K562 (cell line): ENCODE data around the gene ANKLE1. TPM values are rescaled to one million over a fixed set of nuclear protein-coding genes. Genes with fewer than 3 reads are reported as not detected.

Source experiments
- ARID1B ChIP-seq: fragments of 450-650 bp; IDR thresholded peaks from 2 replicates; pipeline ENCODE4 v1.6.1; 2016; ENCODE audit warnings: antibody characterized with exemption, mild to moderate bottlenecking, inconsistent platforms
- BCOR ChIP-seq: fragments of 450-650 bp; IDR thresholded peaks from 2 replicates; pipeline ENCODE4 v1.6.1; 2016
- BMI1 ChIP-seq: fragments of 150-350 bp; IDR thresholded peaks from 2 replicates; pipeline ENCODE4 v1.6.1; 2014; ENCODE audit warnings: low read length
- DIDO1 ChIP-seq: fragments of 450-650 bp; IDR thresholded peaks from 2 replicates; pipeline ENCODE4 v1.6.1; 2016; ENCODE audit warnings: low read depth, missing biosample characterization, missing genetic modification characterization
- GTF2A2 ChIP-seq: IDR thresholded peaks from 2 replicates; pipeline ENCODE4 v1.6.1; 2016; ENCODE audit warnings: mild to moderate bottlenecking, missing genetic modification characterization, missing compliant biosample characterization
- KLF1 ChIP-seq: fragments of 450-650 bp; IDR thresholded peaks from 2 replicates; pipeline ENCODE4 v1.6.1; 2016; ENCODE audit warnings: missing genetic modification characterization, missing compliant biosample characterization
- MEF2A ChIP-seq: IDR thresholded peaks from 2 replicates; pipeline ENCODE4 v1.6.1; 2011; ENCODE audit warnings: low read depth, mild to moderate bottlenecking, low read length, moderate library complexity; ENCODE audit not compliant: control insufficient read depth
- PHF21A ChIP-seq: fragments of 450-650 bp; IDR thresholded peaks from 2 replicates; pipeline ENCODE4 v1.6.1; 2017; ENCODE audit warnings: low read depth, borderline replicate concordance
- PRPF4 ChIP-seq: fragments of 200-400 bp; formaldehyde crosslinking; IDR thresholded peaks from one replicate; pipeline ENCODE4 v1.6.1; 2017; ENCODE audit warnings: low read length, low read depth, mild to moderate bottlenecking; ENCODE audit not compliant: insufficient read depth, poor library complexity, severe bottlenecking
- RHOXF2B ChIP-seq: fragments of 250-450 bp; sonication (Bioruptor Pico); conservative IDR thresholded peaks from 2 replicates; pipeline ENCODE4 v1.5.1; 2021
- ZNF134 ChIP-seq: fragments of 250-450 bp; sonication (Bioruptor Pico); conservative IDR thresholded peaks from 2 replicates; pipeline ENCODE4 v1.4.0; 2020
- ZNF239 ChIP-seq: fragments of 250-450 bp; sonication (Bioruptor Pico); IDR thresholded peaks from 2 replicates; pipeline ENCODE4 v1.4.0; 2020; ENCODE audit warnings: mild to moderate bottlenecking
- ZNF24 ChIP-seq: fragments of 450-650 bp; IDR thresholded peaks from 2 replicates; pipeline ENCODE4 v1.6.1; 2016
- ZNF507 ChIP-seq: conservative IDR thresholded peaks from 2 replicates; pipeline ENCODE4 v1.6.1; 2017; ENCODE audit warnings: missing genetic modification characterization, missing compliant biosample characterization
- polyA plus RNA-seq, 8 experiments: library from polyadenylated mRNA; depleted of rRNA in 4 of 8; stranded (reverse) in 5 of 8; unstranded in 3 of 8; fragments of >200 nt; fragmentation: Nextera tagmentation in 2 of 8; fragmentation: Illumina TruSeq in 1 of 8; extraction: Ambion mirVana in 2 of 8; extraction: Trizol in 1 of 8; gene quantifications; 2 replicates each; pipeline versions ENCODE4 v1.2.1 to v1.2.3, GENCODE V29; 2011 to 2014; ENCODE audit warnings: inconsistent platforms in 1 of 8, missing spikeins in 1 of 8
- total RNA-seq, 7 experiments: library from RNA; depleted of rRNA in 6 of 7; stranded (reverse); fragments of >200 nt in 6 of 7; fragmentation: Illumina TruSeq in 2 of 7; extraction: Trizol in 2 of 7; gene quantifications; 2 replicates each; pipeline versions ENCODE4 v1.2.1 to v1.2.3, GENCODE V29; 2011 to 2021; ENCODE audit warnings: low replicate concordance in 1 of 7
- TF ChIP-seq, protein P1 (sequence below): sonication (generic); formaldehyde crosslinking; IDR thresholded peaks from 2 replicates; pipeline ENCODE4 v1.4.0; 2020; ENCODE audit warnings: mild to moderate bottlenecking, missing genetic modification reagents
- TF ChIP-seq, protein P2 (sequence below), 2 experiments: fragments of 450-650 bp in 1 of 2; sonication (generic) in 1 of 2; formaldehyde crosslinking in 1 of 2; IDR thresholded peaks in 1 of 2; conservative IDR thresholded peaks in 1 of 2; 2 replicates each; pipeline versions ENCODE4 v1.6.1 to v1.8.1; 2016 to 2023; ENCODE audit warnings: mild to moderate bottlenecking in 2 of 2, moderate library complexity in 2 of 2, inconsistent platforms in 1 of 2, missing genetic modification reagents in 1 of 2
- TF ChIP-seq, protein P3 (sequence below): sonication (generic); formaldehyde crosslinking; IDR thresholded peaks from 2 replicates; pipeline ENCODE4 v1.8.0; 2022; ENCODE audit warnings: mild to moderate bottlenecking, low read depth, missing genetic modification reagents
- TF ChIP-seq, protein P4 (sequence below): sonication (generic); formaldehyde crosslinking; IDR thresholded peaks from 2 replicates; pipeline ENCODE4 v1.8.1; 2023; ENCODE audit warnings: mild to moderate bottlenecking, missing genetic modification reagents
- TF ChIP-seq, protein P5 (sequence below), 2 experiments: fragments of 150-350 bp in 1 of 2; IDR thresholded peaks; 2 replicates each; pipeline ENCODE4 v1.6.1; 2012 to 2016; ENCODE audit warnings: low read depth in 2 of 2, low read length in 2 of 2, mild to moderate bottlenecking in 1 of 2, moderate library complexity in 1 of 2

ANKLE1 gene
- total and polyA plus RNA-seq, 9 of the 15 experiments (the other 6 are each of a cell fraction or from before 2014, with no cell fraction given) = 0.63 to 9.2 (median 2.9) TPM

DNA sequence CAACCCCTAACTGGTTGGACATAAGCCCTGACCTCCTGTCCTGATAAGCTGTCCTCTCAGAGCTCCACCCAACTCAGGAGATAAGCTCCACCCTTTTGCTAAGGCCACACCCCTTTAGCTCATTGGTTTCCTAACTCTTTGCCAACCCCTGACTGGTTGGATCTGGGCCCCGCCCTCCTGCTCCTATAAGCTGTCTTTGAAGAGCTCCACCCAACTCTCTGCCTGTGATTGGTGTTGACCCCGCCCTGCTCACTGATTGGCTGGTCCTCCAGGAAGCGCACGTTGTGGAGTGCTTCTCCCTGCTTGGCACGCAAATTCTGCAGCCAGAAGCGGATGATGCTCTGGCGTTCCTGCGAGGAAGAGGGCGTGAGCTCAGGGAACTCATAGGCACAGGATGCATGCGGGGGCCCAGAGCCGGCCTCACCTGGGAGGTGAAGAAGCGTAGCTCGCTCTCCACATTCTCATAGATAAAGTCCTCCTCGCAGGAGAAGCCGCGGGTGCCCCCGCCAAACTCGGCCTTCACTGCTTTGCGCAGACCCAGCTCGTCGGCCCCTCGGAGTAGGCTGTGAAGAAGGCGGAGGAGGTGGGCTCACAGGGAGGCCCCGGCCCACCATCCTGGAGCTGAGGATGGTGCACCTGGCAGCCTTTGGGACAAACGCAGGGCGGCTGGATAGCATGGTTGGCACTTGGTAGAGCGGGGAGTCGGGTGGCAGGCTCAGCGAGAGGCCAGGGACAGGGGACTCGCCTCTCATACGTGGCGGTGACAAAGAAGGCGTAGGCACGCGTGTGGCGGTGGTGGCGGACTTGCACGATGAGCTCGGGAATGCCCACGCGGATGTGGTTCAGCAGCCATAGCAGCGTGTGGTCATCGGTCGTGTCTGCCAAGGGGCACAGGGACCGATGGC, 51.2 kb downstream of the ANKLE1 start (continued):
- TF ChIP-seq, protein P1, sequence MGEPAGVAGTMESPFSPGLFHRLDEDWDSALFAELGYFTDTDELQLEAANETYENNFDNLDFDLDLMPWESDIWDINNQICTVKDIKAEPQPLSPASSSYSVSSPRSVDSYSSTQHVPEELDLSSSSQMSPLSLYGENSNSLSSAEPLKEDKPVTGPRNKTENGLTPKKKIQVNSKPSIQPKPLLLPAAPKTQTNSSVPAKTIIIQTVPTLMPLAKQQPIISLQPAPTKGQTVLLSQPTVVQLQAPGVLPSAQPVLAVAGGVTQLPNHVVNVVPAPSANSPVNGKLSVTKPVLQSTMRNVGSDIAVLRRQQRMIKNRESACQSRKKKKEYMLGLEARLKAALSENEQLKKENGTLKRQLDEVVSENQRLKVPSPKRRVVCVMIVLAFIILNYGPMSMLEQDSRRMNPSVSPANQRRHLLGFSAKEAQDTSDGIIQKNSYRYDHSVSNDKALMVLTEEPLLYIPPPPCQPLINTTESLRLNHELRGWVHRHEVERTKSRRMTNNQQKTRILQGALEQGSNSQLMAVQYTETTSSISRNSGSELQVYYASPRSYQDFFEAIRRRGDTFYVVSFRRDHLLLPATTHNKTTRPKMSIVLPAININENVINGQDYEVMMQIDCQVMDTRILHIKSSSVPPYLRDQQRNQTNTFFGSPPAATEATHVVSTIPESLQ = no peak
- TF ChIP-seq, protein P2, sequence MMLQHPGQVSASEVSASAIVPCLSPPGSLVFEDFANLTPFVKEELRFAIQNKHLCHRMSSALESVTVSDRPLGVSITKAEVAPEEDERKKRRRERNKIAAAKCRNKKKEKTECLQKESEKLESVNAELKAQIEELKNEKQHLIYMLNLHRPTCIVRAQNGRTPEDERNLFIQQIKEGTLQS (IDR thresholded peaks at IDR 0.05) = no peak
- TF ChIP-seq, protein P2 (CRISPR knock-in tag; conservative IDR thresholded peaks at IDR 0.05) = 0 out of 2 replicates have a peak, but pooled peaks have one; percentile 31
- peak; percentile 98 for TF ChIP-seq KLF1 (tag)
- no peak for TF ChIP-seq ZNF134 (CRISPR knock-in tag)
- TF ChIP-seq BMI1 = no peak
- TF ChIP-seq ARID1B = no peak
- TF ChIP-seq ZNF24 = no peak
- TF ChIP-seq RHOXF2B (CRISPR knock-in tag) = no peak
- no peak for TF ChIP-seq PRPF4
- TF ChIP-seq PHF21A = no peak
- TF ChIP-seq BCOR = no peak
- no peak for TF ChIP-seq ZNF239 (CRISPR knock-in tag)
- TF ChIP-seq, protein P3, sequence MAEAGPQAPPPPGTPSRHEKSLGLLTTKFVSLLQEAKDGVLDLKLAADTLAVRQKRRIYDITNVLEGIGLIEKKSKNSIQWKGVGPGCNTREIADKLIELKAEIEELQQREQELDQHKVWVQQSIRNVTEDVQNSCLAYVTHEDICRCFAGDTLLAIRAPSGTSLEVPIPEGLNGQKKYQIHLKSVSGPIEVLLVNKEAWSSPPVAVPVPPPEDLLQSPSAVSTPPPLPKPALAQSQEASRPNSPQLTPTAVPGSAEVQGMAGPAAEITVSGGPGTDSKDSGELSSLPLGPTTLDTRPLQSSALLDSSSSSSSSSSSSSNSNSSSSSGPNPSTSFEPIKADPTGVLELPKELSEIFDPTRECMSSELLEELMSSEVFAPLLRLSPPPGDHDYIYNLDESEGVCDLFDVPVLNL (CRISPR knock-in tag) = no peak
- TF ChIP-seq MEF2A = no peak
- TF ChIP-seq, protein P4, sequence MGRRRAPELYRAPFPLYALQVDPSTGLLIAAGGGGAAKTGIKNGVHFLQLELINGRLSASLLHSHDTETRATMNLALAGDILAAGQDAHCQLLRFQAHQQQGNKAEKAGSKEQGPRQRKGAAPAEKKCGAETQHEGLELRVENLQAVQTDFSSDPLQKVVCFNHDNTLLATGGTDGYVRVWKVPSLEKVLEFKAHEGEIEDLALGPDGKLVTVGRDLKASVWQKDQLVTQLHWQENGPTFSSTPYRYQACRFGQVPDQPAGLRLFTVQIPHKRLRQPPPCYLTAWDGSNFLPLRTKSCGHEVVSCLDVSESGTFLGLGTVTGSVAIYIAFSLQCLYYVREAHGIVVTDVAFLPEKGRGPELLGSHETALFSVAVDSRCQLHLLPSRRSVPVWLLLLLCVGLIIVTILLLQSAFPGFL (CRISPR knock-in tag) = no peak
- TF ChIP-seq, protein P5, sequence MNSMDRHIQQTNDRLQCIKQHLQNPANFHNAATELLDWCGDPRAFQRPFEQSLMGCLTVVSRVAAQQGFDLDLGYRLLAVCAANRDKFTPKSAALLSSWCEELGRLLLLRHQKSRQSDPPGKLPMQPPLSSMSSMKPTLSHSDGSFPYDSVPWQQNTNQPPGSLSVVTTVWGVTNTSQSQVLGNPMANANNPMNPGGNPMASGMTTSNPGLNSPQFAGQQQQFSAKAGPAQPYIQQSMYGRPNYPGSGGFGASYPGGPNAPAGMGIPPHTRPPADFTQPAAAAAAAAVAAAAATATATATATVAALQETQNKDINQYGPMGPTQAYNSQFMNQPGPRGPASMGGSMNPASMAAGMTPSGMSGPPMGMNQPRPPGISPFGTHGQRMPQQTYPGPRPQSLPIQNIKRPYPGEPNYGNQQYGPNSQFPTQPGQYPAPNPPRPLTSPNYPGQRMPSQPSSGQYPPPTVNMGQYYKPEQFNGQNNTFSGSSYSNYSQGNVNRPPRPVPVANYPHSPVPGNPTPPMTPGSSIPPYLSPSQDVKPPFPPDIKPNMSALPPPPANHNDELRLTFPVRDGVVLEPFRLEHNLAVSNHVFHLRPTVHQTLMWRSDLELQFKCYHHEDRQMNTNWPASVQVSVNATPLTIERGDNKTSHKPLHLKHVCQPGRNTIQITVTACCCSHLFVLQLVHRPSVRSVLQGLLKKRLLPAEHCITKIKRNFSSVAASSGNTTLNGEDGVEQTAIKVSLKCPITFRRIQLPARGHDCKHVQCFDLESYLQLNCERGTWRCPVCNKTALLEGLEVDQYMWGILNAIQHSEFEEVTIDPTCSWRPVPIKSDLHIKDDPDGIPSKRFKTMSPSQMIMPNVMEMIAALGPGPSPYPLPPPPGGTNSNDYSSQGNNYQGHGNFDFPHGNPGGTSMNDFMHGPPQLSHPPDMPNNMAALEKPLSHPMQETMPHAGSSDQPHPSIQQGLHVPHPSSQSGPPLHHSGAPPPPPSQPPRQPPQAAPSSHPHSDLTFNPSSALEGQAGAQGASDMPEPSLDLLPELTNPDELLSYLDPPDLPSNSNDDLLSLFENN (IDR thresholded peaks at IDR 0.05; ENCODE audit: low read depth in 2 of 2, low read length in 2 of 2) = no peak
- no peak for TF ChIP-seq ZNF507 (tag)
- TF ChIP-seq DIDO1 (tag) = no peak
- TF ChIP-seq GTF2A2 (tag) = no peak
